Astrocyte (in vitro differentiated cells and primary cell): ENCODE data around the gene AKAP8L. TPM values are rescaled to one million over a fixed set of nuclear protein-coding genes. Genes with fewer than 3 reads are reported as not detected.

ENCODE experiments used
- DNase-seq: peaks from one replicate; pipeline ENCODE4 v3.0.0-alpha.2; 2010; ENCODE audit warnings: low read depth
- FAIRE-seq: peaks from 2 replicates; lab custom pipeline; 2011; peaks lifted over from hg19 to GRCh38; lab: Jason Lieb, UNC
- H2AFZ ChIP-seq: 2 replicates; pipeline ENCODE4 v1.6.0; 2012; ENCODE audit warnings: low read depth, low read length, inconsistent platforms
- H3K27ac ChIP-seq: 2 replicates; pipeline ENCODE4 v1.5.1; 2011; ENCODE audit warnings: low read depth, low read length, inconsistent platforms
- H3K27me3 ChIP-seq: 2 replicates; pipeline ENCODE4 v1.6.0; 2011; ENCODE audit warnings: low read length, inconsistent platforms; ENCODE audit not compliant: insufficient read depth
- H3K36me3 ChIP-seq: 2 replicates; pipeline ENCODE4 v1.5.1; 2011; ENCODE audit warnings: low read length, inconsistent platforms; ENCODE audit not compliant: insufficient read depth
- H3K4me1 ChIP-seq: 2 replicates; pipeline ENCODE4 v1.5.1; 2011; ENCODE audit warnings: low read length, inconsistent platforms; ENCODE audit not compliant: insufficient read depth
- H3K4me2 ChIP-seq: 2 replicates; pipeline ENCODE4 v1.6.0; 2012; ENCODE audit warnings: low read length, inconsistent platforms
- H3K4me3 ChIP-seq: 2 replicates; pipeline ENCODE4 v1.5.1; 2011; ENCODE audit warnings: low read depth, mild to moderate bottlenecking, low read length, inconsistent platforms; ENCODE audit not compliant: insufficient read depth
- H3K79me2 ChIP-seq: 2 replicates; pipeline ENCODE4 v1.6.0; 2012; ENCODE audit warnings: mild to moderate bottlenecking, low read length, inconsistent platforms; ENCODE audit not compliant: insufficient read depth
- H3K9ac ChIP-seq: 2 replicates; pipeline ENCODE4 v1.6.0; 2012; ENCODE audit warnings: mild to moderate bottlenecking, low read length, inconsistent platforms
- H3K9me3 ChIP-seq: 2 replicates; pipeline ENCODE4 v1.5.1; 2012; ENCODE audit warnings: low read depth, mild to moderate bottlenecking, low read length, inconsistent platforms; ENCODE audit not compliant: insufficient read depth
- H4K20me1 ChIP-seq: 2 replicates; pipeline ENCODE4 v1.6.0; 2012; ENCODE audit warnings: low read length, inconsistent platforms; ENCODE audit not compliant: insufficient read depth
- H3K27ac Mint-ChIP-seq: one replicate; pipeline ENCODE4 v1.8.0; 2021; ENCODE audit warnings: mild to moderate bottlenecking, mixed read lengths; ENCODE audit not compliant: unreplicated experiment
- H3K27me3 Mint-ChIP-seq: one replicate; pipeline ENCODE4 v1.8.0; 2021; ENCODE audit warnings: low read depth, mixed read lengths; ENCODE audit not compliant: unreplicated experiment
- H3K36me3 Mint-ChIP-seq: one replicate; pipeline ENCODE4 v1.8.0; 2021; ENCODE audit warnings: low read depth, mixed read lengths; ENCODE audit not compliant: unreplicated experiment
- H3K4me1 Mint-ChIP-seq: one replicate; pipeline ENCODE4 v1.8.0; 2021; ENCODE audit warnings: low read depth, mixed read lengths; ENCODE audit not compliant: unreplicated experiment
- H3K4me3 Mint-ChIP-seq: one replicate; pipeline ENCODE4 v1.8.0; 2021; ENCODE audit warnings: mild to moderate bottlenecking, moderate library complexity, mixed read lengths; ENCODE audit not compliant: unreplicated experiment
- H3K9me3 Mint-ChIP-seq: one replicate; pipeline ENCODE4 v1.8.0; 2021; ENCODE audit warnings: mild to moderate bottlenecking, mixed read lengths; ENCODE audit not compliant: unreplicated experiment
- EZH2 ChIP-seq: IDR thresholded peaks from 2 replicates; pipeline ENCODE4 v1.6.1; 2012; ENCODE audit warnings: mild to moderate bottlenecking, low read length, inconsistent platforms; ENCODE audit not compliant: insufficient read depth
- total RNA-seq: library from RNA; stranded (reverse); gene quantifications from 2 replicates; pipeline ENCODE4 v1.2.1, GENCODE V29; 2021
- TF ChIP-seq, protein P1 (sequence below): IDR thresholded peaks from 2 replicates; pipeline ENCODE4 v1.5.1; 2011; ENCODE audit warnings: low read depth, mild to moderate bottlenecking, inconsistent platforms, low read length, moderate library complexity; ENCODE audit not compliant: insufficient read depth

AKAP8L gene
- total RNA-seq, 1 donor from 2014 or later = 101 TPM

DNA sequence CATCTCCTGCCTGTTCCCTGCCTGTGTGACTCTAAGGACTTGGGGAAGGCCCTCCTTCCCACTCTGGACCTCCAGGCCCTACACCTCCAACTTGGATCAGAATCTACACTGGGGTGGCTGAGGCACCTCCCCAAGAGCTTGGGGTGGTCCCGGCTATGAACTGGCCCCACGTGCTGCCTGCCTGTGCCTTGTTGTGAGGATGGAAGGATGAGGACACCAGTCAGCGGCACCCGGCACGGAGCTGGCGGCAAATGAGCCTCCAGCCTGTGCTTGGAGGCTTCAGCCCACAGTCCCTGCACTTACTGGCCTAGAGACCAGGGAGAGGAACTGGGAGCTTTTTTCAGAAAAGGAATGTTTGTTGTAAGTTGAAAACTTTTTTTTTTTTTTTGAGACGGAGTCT is 47.7 kb downstream of the AKAP8L start:
- peaks cover 56% of the 10 kb centered on the region for H4K20me1 ChIP-seq
- H2AFZ ChIP-seq = no peak overlapping the region
- no peak for TF ChIP-seq EZH2
- TF ChIP-seq, protein P1, sequence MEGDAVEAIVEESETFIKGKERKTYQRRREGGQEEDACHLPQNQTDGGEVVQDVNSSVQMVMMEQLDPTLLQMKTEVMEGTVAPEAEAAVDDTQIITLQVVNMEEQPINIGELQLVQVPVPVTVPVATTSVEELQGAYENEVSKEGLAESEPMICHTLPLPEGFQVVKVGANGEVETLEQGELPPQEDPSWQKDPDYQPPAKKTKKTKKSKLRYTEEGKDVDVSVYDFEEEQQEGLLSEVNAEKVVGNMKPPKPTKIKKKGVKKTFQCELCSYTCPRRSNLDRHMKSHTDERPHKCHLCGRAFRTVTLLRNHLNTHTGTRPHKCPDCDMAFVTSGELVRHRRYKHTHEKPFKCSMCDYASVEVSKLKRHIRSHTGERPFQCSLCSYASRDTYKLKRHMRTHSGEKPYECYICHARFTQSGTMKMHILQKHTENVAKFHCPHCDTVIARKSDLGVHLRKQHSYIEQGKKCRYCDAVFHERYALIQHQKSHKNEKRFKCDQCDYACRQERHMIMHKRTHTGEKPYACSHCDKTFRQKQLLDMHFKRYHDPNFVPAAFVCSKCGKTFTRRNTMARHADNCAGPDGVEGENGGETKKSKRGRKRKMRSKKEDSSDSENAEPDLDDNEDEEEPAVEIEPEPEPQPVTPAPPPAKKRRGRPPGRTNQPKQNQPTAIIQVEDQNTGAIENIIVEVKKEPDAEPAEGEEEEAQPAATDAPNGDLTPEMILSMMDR = no peak
- Mint-ChIP-seq H3K9me3 (no peaks in the 10 kb centered on the region), H3K27ac (no peak overlapping the region), H3K4me3 (no peak overlapping the region), H3K27me3 (no peaks in the 10 kb centered on the region), H3K36me3 (peaks cover 22% of the 10 kb centered on the region), H3K4me1 (peaks cover 6% of the 10 kb centered on the region)
- FAIRE-seq (no peak), DNase-seq (no peak)
- H3K4me1 ChIP-seq = peaks cover 9% of the 10 kb centered on the region
- H3K9ac ChIP-seq = no peak overlapping the region
- H3K36me3 ChIP-seq = peaks cover 26% of the 10 kb centered on the region
- H3K4me3 ChIP-seq = no peak overlapping the region
- H3K79me2 ChIP-seq = peaks cover 54% of the 10 kb centered on the region
- H3K27ac ChIP-seq = no peak overlapping the region
- no peaks in the 10 kb centered on the region for H3K27me3 ChIP-seq
- no peaks in the 10 kb centered on the region for H3K9me3 ChIP-seq
- no peak overlapping the region for H3K4me2 ChIP-seq

DNA sequence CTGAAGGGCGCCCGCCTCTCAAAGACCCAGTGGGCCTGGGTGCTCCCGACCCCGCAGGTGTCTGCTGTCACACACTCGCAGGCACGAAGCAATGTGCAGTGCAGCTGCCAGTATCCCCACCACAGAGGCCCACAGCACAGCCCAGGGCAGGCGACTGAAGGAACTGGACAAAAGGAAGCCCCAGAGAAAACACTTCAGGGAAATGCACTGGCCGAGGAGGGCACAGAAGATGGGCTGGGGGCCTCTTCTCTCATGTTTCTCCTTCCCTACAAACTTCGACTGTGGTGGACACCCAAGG is 49.2 kb downstream of the AKAP8L start:
- Mint-ChIP-seq H3K36me3 (peaks cover 25% of the 10 kb centered on the region), H3K9me3 (no peaks in the 10 kb centered on the region), H3K4me1 (peaks cover 2% of the 10 kb centered on the region), H3K4me3 (no peak overlapping the region), H3K27ac (no peak overlapping the region), H3K27me3 (no peaks in the 10 kb centered on the region)
- Histone ChIP-seq H3K4me3 (no peak overlapping the region), H3K4me2 (no peak overlapping the region), H3K79me2 (peaks cover 47% of the 10 kb centered on the region), H4K20me1 (peaks cover 53% of the 10 kb centered on the region), H3K27me3 (no peaks in the 10 kb centered on the region), H2AFZ (no peak overlapping the region), H3K9ac (no peak overlapping the region), H3K27ac (no peak overlapping the region), H3K4me1 (peaks cover 2% of the 10 kb centered on the region), H3K36me3 (peaks cover 29% of the 10 kb centered on the region), H3K9me3 (no peaks in the 10 kb centered on the region)
- TF ChIP-seq, protein P1 = no peak
- no peak for TF ChIP-seq EZH2
- DNase-seq = no peak
- FAIRE-seq = no peak

DNA sequence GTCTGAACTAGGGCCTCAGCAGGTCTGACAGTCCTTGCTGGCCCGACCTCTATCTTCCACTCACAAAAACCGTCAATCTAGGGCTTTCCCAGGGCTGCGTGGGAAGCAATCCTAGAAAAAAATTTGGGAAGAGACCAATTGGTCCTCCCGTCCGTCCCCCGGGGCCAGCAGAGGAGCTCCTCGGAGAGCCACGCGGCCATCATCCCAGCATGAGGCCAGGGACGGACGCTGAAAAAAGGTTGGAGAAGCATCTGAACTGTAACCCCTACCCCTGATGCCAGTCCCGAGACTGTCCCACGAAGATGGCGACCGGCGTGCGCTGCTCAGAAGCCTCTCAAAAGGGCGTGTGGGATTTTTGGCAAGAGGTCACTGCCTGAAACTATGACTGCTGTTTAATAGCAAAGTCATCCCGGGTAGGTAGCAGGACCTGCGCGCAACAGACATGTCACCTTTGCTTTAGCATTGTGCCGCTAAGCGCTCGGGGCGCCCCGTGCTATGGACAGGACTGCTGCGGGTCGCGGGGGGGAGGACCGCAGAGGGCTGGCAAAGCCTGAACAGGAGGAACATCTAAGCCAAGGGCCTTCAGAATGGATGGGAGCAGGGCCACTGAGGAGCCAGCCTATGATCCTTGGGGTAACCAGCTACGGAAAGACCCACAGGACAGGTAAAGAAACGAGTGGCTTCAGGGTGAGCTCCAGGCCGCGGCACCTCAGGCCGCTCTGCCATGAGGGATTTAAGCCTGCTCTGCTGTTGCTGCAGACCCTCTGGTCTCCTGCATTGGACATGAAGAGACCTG is 49.8 kb downstream of the AKAP8L start:
- H3K4me3 Mint-ChIP-seq = no peak overlapping the region
- H2AFZ ChIP-seq = no peak overlapping the region
- no peak for FAIRE-seq
- H3K36me3 Mint-ChIP-seq = peaks cover 25% of the 10 kb centered on the region
- TF ChIP-seq, protein P1 = no peak
- TF ChIP-seq EZH2 = no peak
- peaks cover 29% of the 10 kb centered on the region for H3K36me3 ChIP-seq
- peaks cover 42% of the 10 kb centered on the region for H3K79me2 ChIP-seq
- H3K9me3 ChIP-seq = no peaks in the 10 kb centered on the region
- H3K27ac ChIP-seq = no peak overlapping the region
- peaks cover 2% of the 10 kb centered on the region for H3K4me1 Mint-ChIP-seq
- H3K9ac ChIP-seq = no peak overlapping the region
- H3K27ac Mint-ChIP-seq = no peak overlapping the region
- no peaks in the 10 kb centered on the region for H3K27me3 ChIP-seq
- no peak overlapping the region for H3K4me3 ChIP-seq
- peaks cover 48% of the 10 kb centered on the region for H4K20me1 ChIP-seq
- no peaks in the 10 kb centered on the region for H3K9me3 Mint-ChIP-seq
- no peaks in the 10 kb centered on the region for H3K27me3 Mint-ChIP-seq
- H3K4me1 ChIP-seq = no peaks in the 10 kb centered on the region
- DNase-seq = no peak
- no peak overlapping the region for H3K4me2 ChIP-seq
